HEK293 (cell line): ENCODE data around the gene NRIP2.

ENCODE experiments used
- CTCF ChIA-PET: fragments of 350-600 bp; formaldehyde crosslinking; extraction: SDS; loops from one replicate; lab custom pipeline; 2021; ENCODE audit warnings: antibody characterized with exemption; lab: Yijun Ruan, JAX
- POLR2A ChIA-PET: fragments of 300-600 bp; formaldehyde crosslinking; extraction: SDS; loops from one replicate; lab custom pipeline; 2020; ENCODE audit warnings: antibody characterized with exemption, inconsistent platforms; lab: Yijun Ruan, JAX
- H3K27ac ChIP-seq: fragments of 200-500 bp; sonication (Bioruptor generic); 2 replicates; pipeline ENCODE4 v1.5.1; 2014; ENCODE audit warnings: low read depth, low read length, control low read depth, inconsistent platforms; ENCODE audit errors: extremely low read depth
- H3K36me3 ChIP-seq, 2 experiments: fragments of 200-500 bp in 1 of 2; sonication (Bioruptor generic) in 1 of 2; 1 replicate in 1 of 2; 2 replicates in 1 of 2; pipeline ENCODE4 v1.5.1; 2014 to 2017; ENCODE audit warnings: inconsistent platforms in 2 of 2, low read length in 2 of 2; ENCODE audit not compliant: control insufficient read depth in 2 of 2, insufficient read depth in 1 of 2
- H3K4me1 ChIP-seq: fragments of 200-500 bp; sonication (Bioruptor generic); 2 replicates; pipeline ENCODE4 v1.5.1; 2014; ENCODE audit warnings: mild to moderate bottlenecking, low read length, inconsistent platforms; ENCODE audit not compliant: control insufficient read depth, insufficient read depth
- H3K4me3 ChIP-seq: 2 replicates; pipeline ENCODE4 v1.5.1; 2011; ENCODE audit warnings: low read depth, mild to moderate bottlenecking, control low read depth, low read length, moderate library complexity
- H3K9me3 ChIP-seq: fragments of 200-500 bp; sonication (Bioruptor generic); 2 replicates; pipeline ENCODE4 v1.5.1; 2014; ENCODE audit warnings: low read depth, low read length, inconsistent platforms; ENCODE audit not compliant: control insufficient read depth, insufficient read depth
- ATF2 ChIP-seq: fragments of 450-650 bp; formaldehyde crosslinking; IDR thresholded peaks from 2 replicates; pipeline ENCODE4 v1.5.1; 2016; ENCODE audit warnings: missing biosample characterization, missing genetic modification characterization, low read depth
- EGR2 ChIP-seq: fragments of 450-650 bp; formaldehyde crosslinking; IDR thresholded peaks from 2 replicates; pipeline ENCODE4 v1.5.1; 2016; ENCODE audit warnings: low read depth, missing biosample characterization, missing genetic modification characterization
- HOXD13 ChIP-seq: sonication (generic); formaldehyde crosslinking; IDR thresholded peaks from 2 replicates; pipeline ENCODE4 v1.8.0; 2022; ENCODE audit warnings: missing genetic modification reagents, borderline replicate concordance
- SP2 ChIP-seq: fragments of 450-650 bp; formaldehyde crosslinking; IDR thresholded peaks from 2 replicates; pipeline ENCODE4 v1.5.1; 2016; ENCODE audit warnings: missing biosample characterization, missing genetic modification characterization
- SP7 ChIP-seq: fragments of 450-650 bp; formaldehyde crosslinking; IDR thresholded peaks from 2 replicates; pipeline ENCODE4 v1.5.1; 2016; ENCODE audit warnings: missing biosample characterization, missing genetic modification characterization
- YY2 ChIP-seq: fragments of 450-650 bp; formaldehyde crosslinking; IDR thresholded peaks from 2 replicates; pipeline ENCODE4 v1.5.1; 2016; ENCODE audit warnings: missing biosample characterization, missing genetic modification characterization
- ZFP3 ChIP-seq: fragments of 450-650 bp; formaldehyde crosslinking; IDR thresholded peaks from 2 replicates; pipeline ENCODE4 v1.5.1; 2016; ENCODE audit warnings: low read depth, missing biosample characterization, missing genetic modification characterization
- ZNF132 ChIP-seq: fragments of 450-650 bp; formaldehyde crosslinking; IDR thresholded peaks from 2 replicates; pipeline ENCODE4 v1.5.1; 2017; ENCODE audit warnings: missing biosample characterization, missing genetic modification characterization, borderline replicate concordance
- ZNF174 ChIP-seq: fragments of 450-650 bp; formaldehyde crosslinking; IDR thresholded peaks from 2 replicates; pipeline ENCODE4 v1.5.0; 2017; ENCODE audit warnings: missing biosample characterization, mild to moderate bottlenecking, missing genetic modification characterization
- ZNF211 ChIP-seq: fragments of 450-650 bp; formaldehyde crosslinking; IDR thresholded peaks from 2 replicates; pipeline ENCODE4 v1.5.1; 2016; ENCODE audit warnings: low read depth, missing biosample characterization, missing genetic modification characterization
- ZNF274 ChIP-seq, 2 experiments: fragments of 200-500 bp in 1 of 2; fragments of 450-650 bp in 1 of 2; sonication (Bioruptor generic) in 1 of 2; formaldehyde crosslinking in 1 of 2; IDR thresholded peaks; 2 replicates each; pipeline versions ENCODE4 v1.5.1 to v1.6.1; 2014 to 2016; ENCODE audit warnings: borderline replicate concordance in 1 of 2, inconsistent platforms in 1 of 2, low read length in 1 of 2, missing biosample characterization in 1 of 2, missing genetic modification characterization in 1 of 2
- ZNF280C ChIP-seq: fragments of 450-650 bp; formaldehyde crosslinking; IDR thresholded peaks from 2 replicates; pipeline ENCODE4 v1.5.1; 2016; ENCODE audit warnings: missing biosample characterization, missing genetic modification characterization
- ZNF341 ChIP-seq: fragments of 450-650 bp; formaldehyde crosslinking; IDR thresholded peaks from 2 replicates; pipeline ENCODE4; 2016; ENCODE audit warnings: low read depth, missing biosample characterization, missing genetic modification characterization
- ZNF37A ChIP-seq: fragments of 450-650 bp; IDR thresholded peaks from 2 replicates; pipeline ENCODE4 v1.5.1; 2018; ENCODE audit warnings: missing biosample characterization, missing genetic modification characterization
- ZNF488 ChIP-seq: fragments of 450-650 bp; formaldehyde crosslinking; IDR thresholded peaks from 2 replicates; pipeline ENCODE4 v1.5.1; 2016; ENCODE audit warnings: missing biosample characterization, missing genetic modification characterization
- ZNF544 ChIP-seq: fragments of 450-650 bp; formaldehyde crosslinking; IDR thresholded peaks from 2 replicates; pipeline ENCODE4 v1.5.0; 2017; ENCODE audit warnings: missing biosample characterization, missing genetic modification characterization
- ZNF560 ChIP-seq: fragments of 450-650 bp; formaldehyde crosslinking; IDR thresholded peaks from 2 replicates; pipeline ENCODE4 v1.5.1; 2017; ENCODE audit warnings: missing biosample characterization, missing genetic modification characterization, borderline replicate concordance
- ZNF580 ChIP-seq: fragments of 450-650 bp; formaldehyde crosslinking; IDR thresholded peaks from 2 replicates; pipeline ENCODE4 v1.5.1; 2016; ENCODE audit warnings: missing biosample characterization, missing genetic modification characterization
- ZNF658 ChIP-seq: fragments of 450-650 bp; formaldehyde crosslinking; IDR thresholded peaks from 2 replicates; pipeline ENCODE4; 2016; ENCODE audit warnings: missing biosample characterization, missing genetic modification characterization
- ZNF768 ChIP-seq: fragments of 450-650 bp; formaldehyde crosslinking; IDR thresholded peaks from 2 replicates; pipeline ENCODE4 v1.5.1; 2018; ENCODE audit warnings: missing biosample characterization, mild to moderate bottlenecking, missing genetic modification characterization
- ZNF830 ChIP-seq: fragments of 450-650 bp; IDR thresholded peaks from 2 replicates; pipeline ENCODE4 v1.5.0; 2018; ENCODE audit warnings: missing biosample characterization, missing genetic modification characterization, low read depth, mild to moderate bottlenecking, moderate library complexity
- ZSCAN16 ChIP-seq: fragments of 450-650 bp; formaldehyde crosslinking; IDR thresholded peaks from 2 replicates; pipeline ENCODE4 v1.5.1; 2016; ENCODE audit warnings: missing biosample characterization, missing genetic modification characterization

Gene NRIP2

GRCh38 chr12:2829275-2829674 is 5.6 kb downstream of the NRIP2 start:
- ChIA-PET POLR2A (no interaction called here), CTCF (no interaction called here)
- no peak for TF ChIP-seq ZNF274 (IDR thresholded peaks at IDR 0.05; ENCODE audit: low read length)
- TF ChIP-seq ZNF274 (tag by site-specific recombination; IDR thresholded peaks at IDR 0.05; ENCODE audit: borderline replicate concordance): no peak
- TF ChIP-seq ZNF174 (tag by site-specific recombination): no peak
- TF ChIP-seq ZSCAN16 (tag by site-specific recombination): no peak
- TF ChIP-seq ZNF37A (tag by site-specific recombination): no peak
- no peak for TF ChIP-seq ZNF544 (tag by site-specific recombination)
- TF ChIP-seq ZNF580 (tag by site-specific recombination): no peak
- TF ChIP-seq SP7 (tag by site-specific recombination): no peak
- TF ChIP-seq ZNF658: no peak
- no peak for TF ChIP-seq ZNF132 (tag by site-specific recombination)
- TF ChIP-seq ZNF280C (tag by site-specific recombination): no peak
- TF ChIP-seq ZNF768: no peak
- TF ChIP-seq ZNF211 (tag by site-specific recombination): no peak
- TF ChIP-seq EGR2 (tag by site-specific recombination): no peak
- TF ChIP-seq ZNF830 (tag by site-specific recombination): no peak
- TF ChIP-seq ATF2 (tag by site-specific recombination): no peak
- no peak for TF ChIP-seq ZFP3 (tag by site-specific recombination)
- TF ChIP-seq YY2 (tag by site-specific recombination): no peak
- TF ChIP-seq ZNF560 (tag by site-specific recombination): no peak
- TF ChIP-seq ZNF488 (tag by site-specific recombination): no peak
- TF ChIP-seq SP2 (tag by site-specific recombination): no peak
- no peak overlapping the region for H3K4me3 ChIP-seq
- H3K27ac ChIP-seq: no peak overlapping the region
- H3K36me3 ChIP-seq: peaks cover 32 to 63% of the 10 kb centered on the region in 2 experiments
- H3K9me3 ChIP-seq: no peaks in the 10 kb centered on the region
- H3K4me1 ChIP-seq: no peaks in the 10 kb centered on the region

GRCh38 chr12:2826721-2827515 is 7.9 kb downstream of the NRIP2 start:
- Histone ChIP-seq H3K9me3 (no peaks in the 10 kb centered on the region), H3K36me3 (peaks cover 35 to 80% of the 10 kb centered on the region in 2 experiments), H3K4me1 (no peaks in the 10 kb centered on the region), H3K27ac (no peak overlapping the region), H3K4me3 (no peak overlapping the region)
- CTCF ChIA-PET: no interaction called here
- TF ChIP-seq HOXD13 (no peak), ZNF341 (tag by site-specific recombination) (0 out of 2 replicates have a peak, but pooled peaks have one; percentile 31)
- POLR2A ChIA-PET: no interaction called here
